ENCODE results near the gene TMEFF2.

TMEFF2 gene

DNA sequence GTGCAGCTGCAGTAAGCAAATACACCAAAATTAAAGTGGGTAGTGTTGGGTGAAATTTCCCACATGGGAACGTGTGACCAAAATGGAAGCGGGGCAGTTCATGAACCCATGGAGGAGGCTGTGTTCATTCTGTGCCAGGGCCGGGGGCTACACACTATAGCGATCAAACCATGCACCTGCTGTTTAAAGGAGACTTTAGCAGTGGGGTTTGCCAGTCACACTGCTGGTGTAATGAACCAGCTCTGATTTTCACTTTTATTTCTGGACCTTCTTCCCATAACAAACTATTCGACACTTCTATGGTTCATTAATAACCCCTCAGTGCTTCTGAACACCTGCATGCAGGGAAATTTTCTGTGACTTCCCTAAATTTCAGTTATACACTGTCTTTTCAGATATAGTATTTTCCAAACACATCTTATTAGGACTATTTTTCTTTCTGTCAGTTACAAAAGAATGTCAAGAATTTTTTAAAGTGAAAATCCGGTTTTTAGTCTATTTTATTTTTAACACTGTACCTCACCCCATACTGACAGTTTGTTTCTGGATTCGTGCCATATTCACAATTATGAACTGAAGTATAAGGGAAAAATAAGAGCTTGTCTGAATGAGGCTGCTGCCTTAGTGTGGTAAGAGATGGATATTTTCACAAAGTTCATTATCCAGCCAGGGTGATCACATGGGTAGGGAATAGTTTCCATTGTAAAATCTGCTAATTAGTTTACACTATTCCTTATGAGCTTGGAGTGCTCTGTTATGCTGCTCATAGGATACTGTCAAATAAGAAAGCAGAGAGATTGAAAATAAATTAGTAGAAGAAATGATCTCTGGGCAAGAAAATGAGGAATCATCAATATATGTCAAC, 236.5 kb downstream of the TMEFF2 start:
- no peak for DNase-seq (ENCODE audit: insufficient read length, low spot score)
- FAIRE-seq: no peak
- TF ChIP-seq POLR2AphosphoS5 (IDR thresholded peaks at IDR 0.05; ENCODE audit: low read depth, low read length): no peak
- no peak for TF ChIP-seq PAX5 (IDR thresholded peaks at IDR 0.05; ENCODE audit: insufficient read depth, low read length, severe bottlenecking)
- no peak for TF ChIP-seq POLR2A (IDR thresholded peaks at IDR 0.05; ENCODE audit: low read depth, low read length)
- TF ChIP-seq TAF1 (IDR thresholded peaks at IDR 0.05; ENCODE audit: low read depth, low read length): no peak
- no peak for TF ChIP-seq SPI1 (IDR thresholded peaks at IDR 0.05; ENCODE audit: low read depth, low read length)
- no peak for TF ChIP-seq POU2F2 (IDR thresholded peaks at IDR 0.05; ENCODE audit: low read depth, low read length)

DNA sequence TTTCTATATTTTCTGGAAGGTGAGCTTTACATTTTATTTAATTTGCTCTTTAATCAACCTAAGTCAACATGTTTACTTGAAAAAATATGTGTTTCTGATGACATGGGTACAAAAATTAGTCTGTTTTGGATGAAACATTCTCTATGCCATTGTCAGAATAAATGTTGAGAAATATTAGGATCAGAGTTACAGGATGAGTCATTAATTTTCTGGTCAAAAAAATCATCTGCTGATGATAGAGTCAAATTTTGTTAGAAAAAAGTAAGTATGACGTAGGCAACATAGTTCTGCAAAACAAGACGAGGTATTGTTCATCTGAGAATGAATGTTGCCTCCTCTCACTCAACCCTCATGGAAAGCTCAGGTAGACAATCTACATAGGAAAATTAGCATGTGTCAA, 240.3 kb downstream of the TMEFF2 start:
- no peak for DNase-seq (ENCODE audit: insufficient read length, low spot score)
- TF ChIP-seq SPI1 (IDR thresholded peaks at IDR 0.05; ENCODE audit: low read depth, low read length): no peak
- no peak for TF ChIP-seq TAF1 (IDR thresholded peaks at IDR 0.05; ENCODE audit: low read depth, low read length)
- no peak for TF ChIP-seq POLR2AphosphoS5 (IDR thresholded peaks at IDR 0.05; ENCODE audit: low read depth, low read length)
- no peak for TF ChIP-seq PAX5 (IDR thresholded peaks at IDR 0.05; ENCODE audit: insufficient read depth, low read length, severe bottlenecking)
- no peak for TF ChIP-seq POLR2A (IDR thresholded peaks at IDR 0.05; ENCODE audit: low read depth, low read length)
- TF ChIP-seq POU2F2 (IDR thresholded peaks at IDR 0.05; ENCODE audit: low read depth, low read length): no peak
- no peak for FAIRE-seq

DNA sequence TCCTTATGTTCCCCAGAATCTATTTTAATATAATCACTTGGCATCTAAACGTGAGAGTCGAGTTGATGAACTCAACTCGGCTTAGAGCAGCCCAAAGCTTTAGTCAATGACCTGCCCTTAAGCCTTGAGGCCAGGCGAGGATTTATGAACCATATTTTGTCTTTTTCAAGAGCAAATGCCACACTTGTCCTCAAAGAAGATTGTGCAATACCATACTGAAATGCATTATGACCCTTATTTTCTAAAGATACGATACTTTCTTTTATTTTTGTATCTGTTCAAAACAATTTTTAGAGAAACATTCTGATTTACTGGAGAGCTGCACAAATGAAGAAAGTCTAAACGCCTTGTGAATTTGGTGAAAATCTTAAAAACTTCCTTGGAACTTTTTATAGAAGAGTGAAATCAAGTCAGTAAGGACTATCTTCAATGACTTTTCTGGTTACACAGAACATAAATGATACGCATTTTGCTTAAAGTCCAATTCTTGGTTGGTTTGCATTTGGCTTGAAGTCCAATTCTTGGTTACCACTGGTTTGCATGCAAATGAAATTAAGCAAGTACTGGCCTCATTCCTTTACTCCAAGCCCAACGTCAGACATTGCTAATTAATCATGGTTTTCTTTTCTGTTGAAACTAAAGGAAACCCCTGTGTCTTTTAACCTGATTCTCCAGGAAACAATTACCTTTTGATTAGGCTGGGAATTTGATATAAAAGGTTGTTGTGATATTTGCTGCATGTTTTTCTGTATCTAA, 242.0 kb downstream of the TMEFF2 start:
- TF ChIP-seq POU2F2 (IDR thresholded peaks at IDR 0.05; ENCODE audit: low read depth, low read length): no peak
- TF ChIP-seq SPI1 (IDR thresholded peaks at IDR 0.05; ENCODE audit: low read depth, low read length): no peak
- TF ChIP-seq POLR2AphosphoS5 (IDR thresholded peaks at IDR 0.05; ENCODE audit: low read depth, low read length): no peak
- no peak for TF ChIP-seq PAX5 (IDR thresholded peaks at IDR 0.05; ENCODE audit: insufficient read depth, low read length, severe bottlenecking)
- no peak for TF ChIP-seq TAF1 (IDR thresholded peaks at IDR 0.05; ENCODE audit: low read depth, low read length)
- no peak for TF ChIP-seq POLR2A (IDR thresholded peaks at IDR 0.05; ENCODE audit: low read depth, low read length)
- FAIRE-seq (no peak), DNase-seq (ENCODE audit: insufficient read length, low spot score) (no peak)

DNA sequence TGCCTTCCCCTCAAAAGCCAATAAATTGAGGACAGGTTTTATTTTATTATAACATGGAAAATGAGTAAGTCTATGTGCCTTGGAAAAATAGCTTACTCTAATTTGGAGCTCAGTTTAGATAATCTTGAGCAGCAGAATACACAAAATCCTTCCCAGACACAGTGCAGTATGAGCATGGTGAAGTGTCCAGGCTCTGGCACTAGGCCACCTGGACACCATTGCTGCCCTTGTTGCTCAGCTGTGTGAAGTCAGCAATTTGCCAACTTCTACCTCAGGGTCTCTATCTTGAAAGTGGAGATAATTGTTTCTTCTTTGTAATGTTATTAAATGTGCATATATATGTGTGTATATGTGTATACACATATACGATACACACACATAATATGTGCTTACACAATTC, 242.9 kb downstream of the TMEFF2 start:
- FAIRE-seq (no peak), DNase-seq (ENCODE audit: insufficient read length, low spot score) (no peak)
- TF ChIP-seq POU2F2 (IDR thresholded peaks at IDR 0.05; ENCODE audit: low read depth, low read length) (no peak), PAX5 (IDR thresholded peaks at IDR 0.05; ENCODE audit: insufficient read depth, low read length, severe bottlenecking) (no peak), TAF1 (IDR thresholded peaks at IDR 0.05; ENCODE audit: low read depth, low read length) (no peak), SPI1 (IDR thresholded peaks at IDR 0.05; ENCODE audit: low read depth, low read length) (no peak), POLR2A (IDR thresholded peaks at IDR 0.05; ENCODE audit: low read depth, low read length) (no peak), POLR2AphosphoS5 (IDR thresholded peaks at IDR 0.05; ENCODE audit: low read depth, low read length) (no peak)

DNA sequence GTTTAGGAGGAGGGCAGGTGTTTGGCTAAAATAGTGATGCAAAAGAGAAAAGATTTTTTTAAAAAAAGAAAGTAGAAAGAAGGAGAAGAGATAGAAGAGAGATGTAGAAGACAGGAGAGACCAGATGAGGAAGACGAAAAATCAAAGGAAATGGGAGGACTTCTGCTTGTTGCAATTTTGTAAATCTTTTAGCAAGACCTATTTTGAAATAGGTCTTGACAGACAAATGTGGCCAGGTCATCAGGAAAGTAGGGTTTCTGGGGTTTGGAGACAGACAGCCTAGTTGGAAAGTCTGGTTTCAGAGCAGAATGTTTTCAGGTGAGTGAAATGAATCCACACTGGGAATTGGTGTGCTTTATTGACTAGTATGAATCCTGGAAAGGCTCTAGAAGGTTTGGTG, 243.4 kb downstream of the TMEFF2 start:
- no peak for FAIRE-seq

DNA sequence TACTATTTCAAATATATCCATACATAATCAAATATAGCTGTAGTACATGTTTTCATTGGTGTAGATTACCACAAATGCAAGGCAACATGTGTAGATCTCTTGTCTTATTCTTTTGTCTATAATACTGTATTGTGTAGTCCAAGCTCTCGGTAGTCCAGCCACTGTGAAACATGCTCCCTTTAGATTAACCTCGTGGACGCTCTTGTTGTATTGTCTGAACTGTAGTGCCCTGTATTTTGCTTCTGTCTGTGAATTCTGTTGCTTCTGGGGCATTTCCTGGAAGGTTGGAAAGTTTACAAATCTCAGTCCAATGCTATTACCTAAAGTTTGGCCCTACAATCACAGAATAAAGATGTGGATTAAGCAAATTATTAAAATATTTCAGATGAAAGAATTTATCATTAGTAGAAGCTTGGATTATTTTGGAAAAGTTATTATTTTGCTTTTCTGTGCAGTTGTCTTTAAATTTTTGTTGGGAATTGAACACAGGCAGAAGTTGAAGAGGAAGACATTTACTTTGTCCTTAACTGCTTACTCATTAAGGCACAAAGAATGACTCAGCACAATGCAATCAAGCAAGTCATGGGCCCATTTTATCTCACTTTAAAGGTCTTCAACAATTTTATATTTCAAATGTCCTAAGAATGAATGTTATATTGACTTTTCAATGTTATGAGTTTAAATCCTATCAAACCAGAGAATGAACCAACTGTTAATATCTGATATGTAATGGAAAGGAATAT, 244.4 kb downstream of the TMEFF2 start:
- DNase-seq (ENCODE audit: insufficient read length, low spot score) (no peak), FAIRE-seq (no peak)
- no peak for TF ChIP-seq POLR2AphosphoS5 (IDR thresholded peaks at IDR 0.05; ENCODE audit: low read depth, low read length)
- TF ChIP-seq PAX5 (IDR thresholded peaks at IDR 0.05; ENCODE audit: insufficient read depth, low read length, severe bottlenecking): no peak
- TF ChIP-seq POU2F2 (IDR thresholded peaks at IDR 0.05; ENCODE audit: low read depth, low read length): no peak
- TF ChIP-seq SPI1 (IDR thresholded peaks at IDR 0.05; ENCODE audit: low read depth, low read length): no peak
- no peak for TF ChIP-seq POLR2A (IDR thresholded peaks at IDR 0.05; ENCODE audit: low read depth, low read length)
- TF ChIP-seq TAF1 (IDR thresholded peaks at IDR 0.05; ENCODE audit: low read depth, low read length): no peak

More for the DNA sequence above, 243.4 kb downstream of the TMEFF2 start:
- no peak for DNase-seq (ENCODE audit: insufficient read length, low spot score)
- TF ChIP-seq POLR2A (IDR thresholded peaks at IDR 0.05; ENCODE audit: low read depth, low read length) (no peak), POLR2AphosphoS5 (IDR thresholded peaks at IDR 0.05; ENCODE audit: low read depth, low read length) (no peak), SPI1 (IDR thresholded peaks at IDR 0.05; ENCODE audit: low read depth, low read length) (no peak), PAX5 (IDR thresholded peaks at IDR 0.05; ENCODE audit: insufficient read depth, low read length, severe bottlenecking) (no peak), TAF1 (IDR thresholded peaks at IDR 0.05; ENCODE audit: low read depth, low read length) (no peak), POU2F2 (IDR thresholded peaks at IDR 0.05; ENCODE audit: low read depth, low read length) (no peak)

GRCh38 chr2:191947235-191947634, 247.5 kb downstream of the TMEFF2 start:
- FAIRE-seq: no peak
- TF ChIP-seq POLR2A (IDR thresholded peaks at IDR 0.05; ENCODE audit: low read depth, low read length): no peak
- TF ChIP-seq POLR2AphosphoS5 (IDR thresholded peaks at IDR 0.05; ENCODE audit: low read depth, low read length): no peak
- TF ChIP-seq POU2F2 (IDR thresholded peaks at IDR 0.05; ENCODE audit: low read depth, low read length): no peak
- TF ChIP-seq SPI1 (IDR thresholded peaks at IDR 0.05; ENCODE audit: low read depth, low read length): no peak
- no peak for TF ChIP-seq TAF1 (IDR thresholded peaks at IDR 0.05; ENCODE audit: low read depth, low read length)
- no peak for TF ChIP-seq PAX5 (IDR thresholded peaks at IDR 0.05; ENCODE audit: insufficient read depth, low read length, severe bottlenecking)
- DNase-seq (ENCODE audit: insufficient read length, low spot score): no peak

GRCh38 chr2:191946471-191947182, 248.1 kb downstream of the TMEFF2 start:
- FAIRE-seq: no peak
- TF ChIP-seq SPI1 (IDR thresholded peaks at IDR 0.05; ENCODE audit: low read depth, low read length) (peak; percentile 91), POLR2A (IDR thresholded peaks at IDR 0.05; ENCODE audit: low read depth, low read length) (no peak)

More at GRCh38 chr2:191946471-191947182, 248.1 kb downstream of the TMEFF2 start:
- DNase-seq (ENCODE audit: insufficient read length, low spot score): no peak

Measured in GM12891 (cell line).